Measurements from ENCODE around the gene IPO4. TPM values are rescaled to one million over a fixed set of nuclear protein-coding genes. Genes with fewer than 3 reads are reported as not detected.

IPO4 gene
- total and polyA plus RNA-seq, 2 of the 8 experiments (the other 6 are each of a cell fraction or from before 2014, with no cell fraction given), result 55.5 to 108 TPM

DNA sequence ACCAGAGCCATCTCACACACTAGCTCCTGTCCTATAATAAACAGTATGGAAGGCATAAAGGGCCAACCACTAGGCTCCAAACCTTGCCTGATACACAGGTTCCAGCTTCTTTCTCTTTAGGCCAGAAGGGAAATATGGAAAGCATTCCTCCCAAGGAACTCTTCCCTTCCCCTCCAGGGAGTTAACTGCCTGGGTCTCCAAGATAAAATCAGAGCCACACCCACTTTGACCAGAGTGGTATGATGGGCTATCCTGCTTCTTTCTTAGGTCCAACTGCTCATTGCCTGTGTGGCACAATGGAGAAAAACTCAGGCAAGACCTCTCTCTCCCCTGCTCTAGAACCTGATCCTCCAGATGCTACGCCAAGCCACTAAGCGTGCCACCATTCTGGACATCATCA, 19.0 kb upstream of the IPO4 start:
- Histone ChIP-seq H3K14ac (ENCODE audit: insufficient read length) (no peak overlapping the region), H3K4me2 (ENCODE audit: insufficient read depth in 1 of 2, low read depth in 2 of 2, low read length in 2 of 2) (no peak overlapping the region)
- CTCF ChIA-PET (ENCODE audit: partially characterized antibody), result interaction anchor here (1.1 to 2.1 kb wide), 3 partner anchors 8 to 90 kb away, joined by 3 to 4 read pairs (median 3); partner anchors contain the start of gene MDP1

More for the DNA sequence above, 19.0 kb upstream of the IPO4 start:
- 98% methylated on average over 2 of the region's 2 CpGs; no CpG with 5 or more reads in 1 of the 2 experiments for WGBS, 2 experiments (ENCODE audit: extremely low coverage in 1 of 2, insufficient coverage in 1 of 2, insufficient read length in 1 of 2, insufficient replicate concordance in 2 of 2, low coverage in 1 of 2, low lambda C conversion rate in 2 of 2, missing lambda C conversion rate in 1 of 2)
- peaks cover 21 to 48% (median 38%) of the 10 kb centered on the region in 4 experiments for H3K36me3 ChIP-seq (ENCODE audit: control insufficient read depth in 2 of 4, insufficient read depth in 4 of 4, low read length in 3 of 4)
- H3K23me2 ChIP-seq (ENCODE audit: low read depth, low read length), result no peaks in the 10 kb centered on the region
- H3K18ac ChIP-seq (ENCODE audit: extremely low read depth, low read length), result no peak overlapping the region
- TF ChIP-seq CREB1 (IDR thresholded peaks at IDR 0.05) (no peak), HDAC2 (IDR thresholded peaks at IDR 0.05; ENCODE audit: borderline replicate concordance in 1 of 2, low read depth in 2 of 2, low read length in 2 of 2) (no peak), POLR2AphosphoS5 (IDR thresholded peaks at IDR 0.05; ENCODE audit: low read depth, low read length) (no peak)
- TF ChIP-seq, protein P1, sequence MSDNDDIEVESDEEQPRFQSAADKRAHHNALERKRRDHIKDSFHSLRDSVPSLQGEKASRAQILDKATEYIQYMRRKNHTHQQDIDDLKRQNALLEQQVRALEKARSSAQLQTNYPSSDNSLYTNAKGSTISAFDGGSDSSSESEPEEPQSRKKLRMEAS (IDR thresholded peaks at IDR 0.05), result no peak
- H3K4me1 ChIP-seq (replicated peaks in 1 of 4; ENCODE audit: control insufficient read depth in 3 of 4, insufficient read depth in 4 of 4, low read length in 3 of 4), result peaks cover 0 to 7% (median 4%) of the 10 kb centered on the region in 4 experiments; a peak in 3 of 7 replicates
- H3K56ac ChIP-seq (replicated peaks; ENCODE audit: insufficient read length, low read depth, low read length), result no peak overlapping the region
- no peak overlapping the region for H3K27ac ChIP-seq (ENCODE audit: low read depth, low read length)
- H3K27me3 ChIP-seq (replicated peaks in 1 of 4; ENCODE audit: control insufficient read depth in 3 of 4, extremely low read depth in 1 of 4, insufficient read depth in 3 of 4, low read length in 3 of 4), result no peaks in the 10 kb centered on the region
- no peak for FAIRE-seq
- no peak overlapping the region for H3K23ac ChIP-seq (ENCODE audit: insufficient read length)
- H2AK5ac ChIP-seq (ENCODE audit: low read depth, low read length), result no peak overlapping the region
- no peak overlapping the region for H2BK5ac ChIP-seq (ENCODE audit: low read depth, low read length)
- H4K91ac ChIP-seq (replicated peaks; ENCODE audit: insufficient read length, low read length), result no peak overlapping the region
- H2AFZ ChIP-seq (ENCODE audit: low read length), result no peak overlapping the region
- H3K9me3 ChIP-seq (ENCODE audit: insufficient read depth in 2 of 2, low read depth in 1 of 2, low read length in 1 of 2), result no peaks in the 10 kb centered on the region
- no peak overlapping the region for H3K4ac ChIP-seq (replicated peaks; ENCODE audit: insufficient read length, low read depth, low read length)
- no peak overlapping the region for H2BK20ac ChIP-seq (ENCODE audit: low read length)
- no peak overlapping the region for H2BK120ac ChIP-seq (replicated peaks; ENCODE audit: low read depth, low read length)
- H4K20me1 ChIP-seq (replicated peaks in 1 of 2; ENCODE audit: control insufficient read depth in 1 of 2, insufficient read depth in 2 of 2, low read length in 2 of 2), result peaks cover 0 to 2% of the 10 kb centered on the region in 2 experiments
- no peak overlapping the region for H2BK12ac ChIP-seq (ENCODE audit: low read depth, low read length)
- H3K79me2 ChIP-seq (ENCODE audit: control insufficient read depth in 1 of 2, insufficient read depth in 2 of 2, low read length in 2 of 2), result peaks cover 0 to 3% of the 10 kb centered on the region in 2 experiments; a peak in 1 of 4 replicates
- H3K79me1 ChIP-seq (ENCODE audit: low read depth, low read length), result no peaks in the 10 kb centered on the region
- no peak for DNase-seq (ENCODE audit: low read depth in 1 of 2, low spot score in 2 of 2)
- no peak overlapping the region for H4K5ac ChIP-seq (ENCODE audit: insufficient read length, low read depth, low read length)
- POLR2A ChIA-PET (ENCODE audit: partially characterized antibody), result interaction anchor here (0.9 to 11.1 kb wide), 6 partner anchors 12 to 59 kb away, joined by 3 to 119 read pairs (median 3); partner anchors contain the start of genes IPO4 and TM9SF1
- H4K8ac ChIP-seq (ENCODE audit: extremely low read depth, insufficient read depth, low read length), result no peak overlapping the region
- H2BK15ac ChIP-seq (ENCODE audit: low read length), result no peak overlapping the region
- no peak overlapping the region for H3K9ac ChIP-seq (replicated peaks in 1 of 4; ENCODE audit: extremely low read depth in 1 of 4, low read depth in 3 of 4, low read length in 3 of 4)
- H3K4me3 ChIP-seq (ENCODE audit: extremely low read depth in 1 of 4, insufficient read depth in 2 of 4, low read depth in 3 of 4, low read length in 4 of 4), result no peak overlapping the region

Measured in H1 (cell line).